GM21619 (cell line): ENCODE data around the gene PNLDC1.
"Not testable (repeated sequence)": the region's sequence is repeated elsewhere in the genome, so short reads cannot be mapped to it uniquely, and the experiment has no call there.

ENCODE experiments used
- ATAC-seq: cut with Tn5 transposase; IDR thresholded peaks from one replicate; pipeline ENCODE4 v1.9.1; 2021; ENCODE audit not compliant: unreplicated experiment

PNLDC1 gene

GRCh38 chr6:159778131-159778530, 21.9 kb upstream of the PNLDC1 start:
- ATAC-seq: no peak

GRCh38 chr6:159778542-159779103, 21.5 kb upstream of the PNLDC1 start:
- ATAC-seq: no peak

DNA sequence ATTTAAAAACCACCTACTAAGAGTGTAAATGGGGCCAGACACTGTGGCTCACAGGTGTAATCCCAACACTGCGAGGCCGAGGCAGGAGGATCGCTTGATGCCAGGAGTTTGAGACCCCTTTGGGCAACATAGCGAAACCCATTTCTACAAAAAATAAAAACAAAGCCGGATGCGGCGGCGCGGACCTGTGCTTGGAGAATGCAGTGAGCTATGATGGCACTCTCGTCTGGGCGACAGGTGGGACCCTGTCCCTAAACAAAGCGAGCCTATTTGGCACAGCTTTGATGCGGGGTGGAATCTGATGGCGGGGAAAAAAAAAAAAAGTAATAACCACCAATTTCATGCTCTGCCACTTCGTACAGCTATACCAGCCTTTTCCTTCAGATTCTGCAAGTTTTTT, 11.8 kb upstream of the PNLDC1 start:
- ATAC-seq: no peak

GRCh38 chr6:159788753-159789376, 11.2 kb upstream of the PNLDC1 start:
- ATAC-seq: peak; percentile 0

- peak; percentile 63 for ATAC-seq
Measured at GRCh38 chr6:159789377-159790148, 10.5 kb upstream of the PNLDC1 start, which contains the start of gene TCP1. Gene TCP1, minus strand, starts transcription at chr6:159789602. Its CDS starts 134 bp downstream, at chr6:159789468.

GRCh38 chr6:159790149-159790955, 9.7 kb upstream of the PNLDC1 start, which contains the start of gene MRPL18:
Gene MRPL18, plus strand, starts transcription at chr6:159790467. Its CDS starts 121 bp downstream, at chr6:159790588.
- peak; percentile 82 for ATAC-seq

GRCh38 chr6:159790956-159791598, 9.0 kb upstream of the PNLDC1 start:
- no peak for ATAC-seq

GRCh38 chr6:159794976-159795375, 5.1 kb upstream of the PNLDC1 start:
- ATAC-seq: not testable (repeated sequence)

GRCh38 chr6:159797554-159797953, 2.5 kb upstream of the PNLDC1 start:
- ATAC-seq: no peak

DNA sequence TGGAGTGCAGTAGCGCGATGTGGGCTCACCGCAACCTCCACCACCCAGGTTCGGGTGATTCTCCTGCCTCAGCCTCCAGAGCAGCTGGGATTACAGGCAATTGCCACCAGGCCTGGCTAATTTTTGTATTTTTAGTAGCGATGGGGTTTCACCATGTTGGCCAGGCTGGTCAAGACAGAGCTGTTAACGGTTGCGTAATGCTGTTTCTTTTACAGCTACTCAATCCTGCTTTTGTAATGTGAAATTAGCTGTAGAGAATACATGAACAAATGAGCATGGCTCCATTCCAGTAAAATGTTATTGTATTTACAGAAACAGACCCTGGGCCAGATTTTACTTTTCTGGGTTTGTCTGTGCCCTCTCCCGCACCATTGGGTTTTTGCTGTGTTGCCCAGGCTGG, 1.9 kb downstream of the PNLDC1 start:
- no peak for ATAC-seq

DNA sequence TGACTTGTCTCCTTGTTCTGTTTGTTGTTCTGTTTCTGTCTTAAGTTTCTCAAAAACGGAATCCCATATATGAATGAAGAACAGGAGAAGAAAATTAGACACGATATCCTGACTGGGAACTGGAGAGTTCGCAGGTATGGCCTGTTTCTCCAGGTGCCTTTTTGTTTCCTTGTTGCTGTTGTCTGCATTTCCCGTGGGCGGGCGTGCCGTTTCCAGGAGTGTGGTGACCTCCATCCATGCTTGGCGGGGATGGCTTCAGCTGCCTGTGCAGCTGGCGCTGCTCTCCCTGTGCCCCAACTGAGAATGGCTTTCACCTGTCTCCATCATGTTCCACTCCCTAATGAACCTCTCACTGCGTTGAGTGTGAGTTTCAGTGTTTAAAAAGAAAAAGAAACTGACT, 4.4 kb downstream of the PNLDC1 start:
- no peak for ATAC-seq

- ATAC-seq: no peak
Measured at GRCh38 chr6:159805440-159806020, 5.5 kb downstream of the PNLDC1 start.

DNA sequence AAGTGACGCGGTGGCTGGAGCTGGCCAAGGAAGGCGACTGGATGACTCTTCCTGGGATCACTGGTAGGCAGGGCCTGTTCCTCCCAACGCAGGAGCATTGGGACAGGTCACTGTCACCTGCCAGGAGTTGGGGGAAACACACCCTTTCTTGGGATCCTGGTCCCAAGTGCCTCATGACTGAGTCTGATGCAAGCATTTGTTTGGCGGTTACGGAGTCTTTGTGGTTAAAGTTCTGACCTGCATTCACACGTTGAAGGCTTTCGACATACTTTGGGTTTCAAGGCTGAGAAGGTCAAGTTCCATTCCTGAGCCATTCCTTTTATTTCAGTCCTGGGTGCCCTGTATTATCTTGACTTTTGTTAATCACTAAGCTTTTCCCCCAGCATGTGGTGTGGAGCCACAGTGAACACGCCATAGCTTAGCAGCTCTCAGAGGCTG, 6.0 kb downstream of the PNLDC1 start:
- no peak for ATAC-seq

DNA sequence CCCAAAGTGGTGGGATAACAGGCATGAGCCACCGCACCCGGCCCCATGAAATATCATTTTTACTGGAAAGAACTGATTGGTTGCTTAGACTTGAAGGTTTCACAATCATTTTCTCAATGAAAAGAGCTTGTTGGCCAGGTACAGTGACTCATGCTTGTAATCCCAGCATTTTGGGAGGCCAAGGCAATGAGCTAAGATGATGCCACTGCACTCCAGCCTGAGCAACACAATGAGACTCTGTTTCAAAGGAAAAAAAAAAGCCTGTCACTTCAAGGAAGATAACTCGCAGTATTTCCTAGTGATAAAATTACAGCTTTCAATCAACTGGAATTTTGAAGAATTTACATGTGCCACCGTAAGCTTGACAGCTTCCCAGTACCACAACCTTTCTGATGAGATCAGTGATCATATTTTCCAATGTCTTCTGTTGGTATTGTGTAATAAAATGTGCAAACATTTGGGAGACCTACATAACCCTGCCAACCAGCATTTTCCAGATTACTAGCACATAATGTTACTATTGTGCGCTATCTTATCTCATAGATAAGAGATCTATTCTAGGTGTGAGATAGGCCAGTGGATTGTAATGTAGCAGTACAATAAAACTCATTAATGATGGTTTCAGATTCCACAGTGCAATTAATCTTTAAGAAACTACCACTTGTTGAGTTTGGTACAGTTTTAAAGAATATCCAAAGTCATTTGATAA, 7.2 kb downstream of the PNLDC1 start:
- ATAC-seq: no peak

DNA sequence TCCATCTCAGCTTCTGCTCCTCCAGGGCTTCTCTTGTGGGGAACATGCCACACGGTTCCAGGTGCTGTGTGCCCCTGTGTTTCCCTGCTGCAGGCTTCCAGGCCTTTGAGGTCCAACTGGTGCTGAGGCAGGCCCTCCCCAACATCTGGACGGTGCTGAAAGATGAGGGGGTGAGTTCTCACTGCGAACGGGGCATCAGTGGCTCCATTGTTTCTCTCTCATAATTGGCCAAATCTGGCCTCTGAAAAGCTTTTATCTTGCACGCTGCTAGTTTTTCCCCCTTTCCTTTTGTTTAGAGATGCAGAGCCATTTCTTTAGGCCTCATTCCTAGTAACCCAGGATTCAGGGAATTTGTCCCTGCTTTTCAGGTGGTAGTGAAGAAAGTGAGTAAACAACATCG, 8.6 kb downstream of the PNLDC1 start:
- ATAC-seq: no peak

DNA sequence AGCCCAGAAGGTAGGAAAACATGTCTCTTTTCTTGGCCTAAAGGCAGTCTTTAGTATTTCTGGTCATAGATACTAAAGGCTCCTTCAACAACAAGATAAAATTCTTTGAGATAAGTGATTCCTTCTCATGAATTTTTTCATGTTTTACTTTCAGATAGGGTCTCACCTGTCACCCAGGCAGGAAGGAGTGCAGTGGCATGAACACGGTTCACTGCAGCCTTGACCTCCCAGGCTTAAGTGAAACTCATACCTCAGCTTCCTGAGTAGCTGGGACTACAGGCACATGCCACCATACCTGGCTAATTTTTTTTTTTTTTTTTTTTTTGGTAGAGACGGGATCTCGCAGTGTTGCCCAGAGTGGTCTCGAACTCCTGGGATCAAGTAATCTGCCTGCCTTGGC, 9.1 kb downstream of the PNLDC1 start:
- no peak for ATAC-seq

- no peak for ATAC-seq
Measured at GRCh38 chr6:159813781-159814180, 13.7 kb downstream of the PNLDC1 start.

DNA sequence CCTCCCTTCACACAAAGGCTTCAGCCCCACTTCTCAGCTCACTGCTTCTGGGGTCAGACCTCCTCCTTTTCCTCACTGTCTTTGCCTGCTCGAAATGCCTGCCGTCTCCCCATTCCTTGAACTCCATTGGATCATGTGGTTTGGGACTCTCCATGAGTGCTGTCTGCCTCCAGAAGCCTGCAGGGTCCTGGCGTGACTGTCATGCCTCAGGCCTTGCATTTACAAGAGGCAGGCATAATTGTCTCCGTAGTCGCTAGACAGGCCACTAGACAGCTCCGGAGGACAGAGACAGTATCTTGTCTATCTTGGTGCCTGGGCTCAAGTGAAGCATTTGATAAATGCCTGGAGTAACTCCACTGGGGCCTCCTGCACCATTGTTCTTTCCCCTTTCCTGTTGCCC, 15.3 kb downstream of the PNLDC1 start:
- no peak for ATAC-seq

GRCh38 chr6:159816775-159817174, 16.7 kb downstream of the PNLDC1 start:
- not testable (repeated sequence) for ATAC-seq
